Measurements from ENCODE around the gene PSME1. TPM values are rescaled to one million over a fixed set of nuclear protein-coding genes. Genes with fewer than 3 reads are reported as not detected.

Gene PSME1
- total RNA-seq, 2 donors from 2014 or later = 61.2 to 84.5 TPM

- TF ChIP-seq CTCF (IDR thresholded peaks at IDR 0.05) = no peak
- peaks cover 30% of the 10 kb centered on the region for H3K36me3 ChIP-seq
- DNase-seq (ENCODE audit: low spot score) = no peak
These were observed 13.4 kb downstream of the PSME1 start for GRCh38 chr14:24149302-24149969.

GRCh38 chr14:24150061-24150460 is 14.1 kb downstream of the PSME1 start:
- no peak for ATAC-seq (ENCODE audit: insufficient number of reproducible peaks, low FRiP score, low read depth)
- no peak for TF ChIP-seq CTCF (IDR thresholded peaks at IDR 0.05)
- Histone ChIP-seq H3K27me3 (replicated peaks; ENCODE audit: insufficient read depth) (no peaks in the 10 kb centered on the region), H3K36me3 (peaks cover 35% of the 10 kb centered on the region), H3K27ac (no peak overlapping the region), H3K4me1 (ENCODE audit: control insufficient read depth in 1 of 2, low read depth in 2 of 2) (peaks cover 13 to 28% of the 10 kb centered on the region in 2 donors), H3K9me3 (no peaks in the 10 kb centered on the region), H3K4me3 (no peak overlapping the region)
- DNase-seq (ENCODE audit: low spot score) = no peak

More at GRCh38 chr14:24149302-24149969, 13.4 kb downstream of the PSME1 start:
- no peak for ATAC-seq (ENCODE audit: insufficient number of reproducible peaks, low FRiP score, low read depth)
- H3K27ac ChIP-seq = no peak overlapping the region
- H3K4me1 ChIP-seq (ENCODE audit: control insufficient read depth in 1 of 2, low read depth in 2 of 2) = peaks cover 13 to 30% of the 10 kb centered on the region in 2 donors
- H3K9me3 ChIP-seq = no peaks in the 10 kb centered on the region
- H3K4me3 ChIP-seq = no peak overlapping the region
- no peaks in the 10 kb centered on the region for H3K27me3 ChIP-seq (replicated peaks; ENCODE audit: insufficient read depth)

- Histone ChIP-seq H3K36me3 (peaks cover 40% of the 10 kb centered on the region), H3K9me3 (no peaks in the 10 kb centered on the region), H3K27ac (no peak overlapping the region), H3K4me3 (no peak overlapping the region), H3K4me1 (ENCODE audit: control insufficient read depth in 1 of 2, low read depth in 2 of 2) (peaks cover 11 to 23% of the 10 kb centered on the region in 2 donors), H3K27me3 (replicated peaks; ENCODE audit: insufficient read depth) (no peaks in the 10 kb centered on the region)
- ATAC-seq (ENCODE audit: insufficient number of reproducible peaks, low FRiP score, low read depth) (no peak), DNase-seq (ENCODE audit: low spot score) (no peak)
- TF ChIP-seq CTCF (IDR thresholded peaks at IDR 0.05) = no peak
These were observed 14.6 kb downstream of the PSME1 start for GRCh38 chr14:24150567-24150966.

- H3K27ac ChIP-seq = no peak overlapping the region
These were observed 15.0 kb downstream of the PSME1 start for GRCh38 chr14:24150993-24151392.

More at GRCh38 chr14:24150993-24151392, 15.0 kb downstream of the PSME1 start:
- H3K36me3 ChIP-seq = peaks cover 44% of the 10 kb centered on the region
- H3K27me3 ChIP-seq (replicated peaks; ENCODE audit: insufficient read depth) = no peaks in the 10 kb centered on the region
- peaks cover 7 to 19% of the 10 kb centered on the region in 2 donors for H3K4me1 ChIP-seq (ENCODE audit: control insufficient read depth in 1 of 2, low read depth in 2 of 2)
- H3K9me3 ChIP-seq = no peaks in the 10 kb centered on the region
- TF ChIP-seq CTCF (IDR thresholded peaks at IDR 0.05) = no peak
- no peak overlapping the region for H3K4me3 ChIP-seq
- ATAC-seq (ENCODE audit: insufficient number of reproducible peaks, low FRiP score, low read depth) (no peak), DNase-seq (ENCODE audit: low spot score) (no peak)
